IgD-negative memory B cell (primary cell): ENCODE data around the gene FAM240A. TPM values are rescaled to one million over a fixed set of nuclear protein-coding genes. Genes with fewer than 3 reads are reported as not detected.

Experiments
- H3K27ac Mint-ChIP-seq, 3 donors: one replicate each; pipeline ENCODE4 v1.8.0; 2020 to 2022; ENCODE audit warnings: mild to moderate bottlenecking in 3 of 3, mixed read lengths in 3 of 3, moderate library complexity in 1 of 3
- H3K27me3 Mint-ChIP-seq: one replicate; pipeline ENCODE4 v1.8.0; 2021; ENCODE audit warnings: mixed read lengths
- H3K36me3 Mint-ChIP-seq: one replicate; pipeline ENCODE4 v1.8.0; 2020; ENCODE audit warnings: mild to moderate bottlenecking, mixed read lengths
- H3K4me1 Mint-ChIP-seq, 3 donors: one replicate each; pipeline ENCODE4 v1.8.0; 2020 to 2022; ENCODE audit warnings: mixed read lengths in 3 of 3, mild to moderate bottlenecking in 1 of 3
- H3K4me3 Mint-ChIP-seq, 4 donors: one replicate each; pipeline ENCODE4 v1.8.0; 2020 to 2022; ENCODE audit warnings: mild to moderate bottlenecking in 4 of 4, mixed read lengths in 4 of 4, moderate library complexity in 3 of 4
- H3K9me3 Mint-ChIP-seq, 3 donors: one replicate each; pipeline ENCODE4 v1.8.0; 2020 to 2021; ENCODE audit warnings: mixed read lengths in 3 of 3, mild to moderate bottlenecking in 1 of 3
- polyA plus RNA-seq: library from polyadenylated mRNA; unstranded; fragments of 300-500 nt; fragmentation: Illumina TruSeq; gene quantifications from one replicate; pipeline ENCODE4 v1.2.3, GENCODE V29; 2021

Gene FAM240A
- polyA plus RNA-seq, 1 donor from 2014 or later: not detected

- Mint-ChIP-seq H3K4me1 (peaks cover 0 to 2% (median 0%) of the 10 kb centered on the region in 3 donors), H3K9me3 (no peaks in the 10 kb centered on the region), H3K27ac (peak overlapping the region in 1 of 3 donors; percentile 55)
Observed at GRCh38 chr3:46604127-46604526, 8.2 kb upstream of the FAM240A start.

GRCh38 chr3:46607603-46608028 lies 4.7 kb upstream of the FAM240A start:
- Mint-ChIP-seq H3K4me3 (no peak overlapping the region), H3K36me3 (no peaks in the 10 kb centered on the region), H3K27ac (no peak overlapping the region), H3K27me3 (peaks cover 8% of the 10 kb centered on the region), H3K9me3 (no peaks in the 10 kb centered on the region), H3K4me1 (no peaks in the 10 kb centered on the region)

More at GRCh38 chr3:46604127-46604526, 8.2 kb upstream of the FAM240A start:
- Mint-ChIP-seq H3K4me3 (no peak overlapping the region), H3K36me3 (no peaks in the 10 kb centered on the region), H3K27me3 (no peaks in the 10 kb centered on the region)

GRCh38 chr3:46609212-46609721 lies 3.1 kb upstream of the FAM240A start:
- H3K27ac Mint-ChIP-seq: no peak overlapping the region
- no peaks in the 10 kb centered on the region for H3K4me1 Mint-ChIP-seq
- H3K4me3 Mint-ChIP-seq: no peak overlapping the region
- no peaks in the 10 kb centered on the region for H3K9me3 Mint-ChIP-seq
- H3K27me3 Mint-ChIP-seq: peaks cover 10% of the 10 kb centered on the region
- H3K36me3 Mint-ChIP-seq: no peaks in the 10 kb centered on the region

- H3K27ac Mint-ChIP-seq: no peak overlapping the region
- no peaks in the 10 kb centered on the region for H3K36me3 Mint-ChIP-seq
- H3K9me3 Mint-ChIP-seq: no peaks in the 10 kb centered on the region
- H3K4me3 Mint-ChIP-seq: no peak overlapping the region
- no peaks in the 10 kb centered on the region for H3K4me1 Mint-ChIP-seq
- H3K27me3 Mint-ChIP-seq: peaks cover 11% of the 10 kb centered on the region
Observed at GRCh38 chr3:46609944-46610722, 2.2 kb upstream of the FAM240A start.

GRCh38 chr3:46613313-46614005 lies 1.1 kb downstream of the FAM240A start:
- Mint-ChIP-seq H3K4me3 (no peak overlapping the region), H3K36me3 (no peaks in the 10 kb centered on the region), H3K4me1 (no peaks in the 10 kb centered on the region), H3K9me3 (no peaks in the 10 kb centered on the region), H3K27ac (no peak overlapping the region), H3K27me3 (peaks cover 18% of the 10 kb centered on the region)

GRCh38 chr3:46614431-46614830 lies 2.1 kb downstream of the FAM240A start:
- Mint-ChIP-seq H3K36me3 (no peaks in the 10 kb centered on the region), H3K27me3 (peaks cover 20% of the 10 kb centered on the region), H3K9me3 (no peaks in the 10 kb centered on the region), H3K4me1 (no peaks in the 10 kb centered on the region), H3K4me3 (no peak overlapping the region), H3K27ac (no peak overlapping the region)

GRCh38 chr3:46615050-46615775 lies 2.9 kb downstream of the FAM240A start:
- no peaks in the 10 kb centered on the region for H3K4me1 Mint-ChIP-seq
- H3K27ac Mint-ChIP-seq: no peak overlapping the region
- H3K27me3 Mint-ChIP-seq: peaks cover 27% of the 10 kb centered on the region
- H3K9me3 Mint-ChIP-seq: no peaks in the 10 kb centered on the region
- no peak overlapping the region for H3K4me3 Mint-ChIP-seq
- H3K36me3 Mint-ChIP-seq: no peaks in the 10 kb centered on the region

- Mint-ChIP-seq H3K4me1 (no peaks in the 10 kb centered on the region), H3K36me3 (no peaks in the 10 kb centered on the region), H3K9me3 (no peaks in the 10 kb centered on the region), H3K27me3 (peaks cover 26% of the 10 kb centered on the region), H3K27ac (no peak overlapping the region), H3K4me3 (no peak overlapping the region)
Observed at GRCh38 chr3:46615976-46616375, 3.7 kb downstream of the FAM240A start.

GRCh38 chr3:46617941-46618340 lies 5.6 kb downstream of the FAM240A start:
- H3K27me3 Mint-ChIP-seq: peaks cover 22% of the 10 kb centered on the region

GRCh38 chr3:46619845-46620778 lies 7.8 kb downstream of the FAM240A start:
- Mint-ChIP-seq H3K27ac (no peak overlapping the region), H3K4me3 (no peak overlapping the region), H3K9me3 (no peaks in the 10 kb centered on the region), H3K36me3 (no peaks in the 10 kb centered on the region), H3K4me1 (no peaks in the 10 kb centered on the region), H3K27me3 (peaks cover 24% of the 10 kb centered on the region)

More at GRCh38 chr3:46617941-46618340, 5.6 kb downstream of the FAM240A start:
- H3K4me1 Mint-ChIP-seq: no peaks in the 10 kb centered on the region
- H3K4me3 Mint-ChIP-seq: no peak overlapping the region
- H3K36me3 Mint-ChIP-seq: no peaks in the 10 kb centered on the region
- H3K27ac Mint-ChIP-seq: no peak overlapping the region
- no peaks in the 10 kb centered on the region for H3K9me3 Mint-ChIP-seq

- peaks cover 0 to 4% (median 2%) of the 10 kb centered on the region in 3 donors for H3K4me1 Mint-ChIP-seq
- no peak overlapping the region for H3K27ac Mint-ChIP-seq
- H3K36me3 Mint-ChIP-seq: no peaks in the 10 kb centered on the region
- no peaks in the 10 kb centered on the region for H3K9me3 Mint-ChIP-seq
- H3K4me3 Mint-ChIP-seq: no peak overlapping the region
- H3K27me3 Mint-ChIP-seq: peaks cover 14% of the 10 kb centered on the region
Observed at GRCh38 chr3:46624533-46624932, 12.2 kb downstream of the FAM240A start.

GRCh38 chr3:46624975-46625490 lies 12.7 kb downstream of the FAM240A start:
- H3K9me3 Mint-ChIP-seq: no peaks in the 10 kb centered on the region
- peaks cover 0 to 5% (median 5%) of the 10 kb centered on the region in 3 donors for H3K4me1 Mint-ChIP-seq
- peaks cover 10% of the 10 kb centered on the region for H3K27me3 Mint-ChIP-seq
- no peak overlapping the region for H3K4me3 Mint-ChIP-seq
- H3K36me3 Mint-ChIP-seq: no peaks in the 10 kb centered on the region
- no peak overlapping the region for H3K27ac Mint-ChIP-seq

GRCh38 chr3:46626039-46626438 lies 13.7 kb downstream of the FAM240A start:
- Mint-ChIP-seq H3K36me3 (no peaks in the 10 kb centered on the region), H3K4me1 (peaks cover 0 to 9% (median 7%) of the 10 kb centered on the region in 3 donors), H3K27ac (no peak overlapping the region), H3K9me3 (no peaks in the 10 kb centered on the region), H3K4me3 (no peak overlapping the region), H3K27me3 (peaks cover 5% of the 10 kb centered on the region)

GRCh38 chr3:46627078-46627477 lies 14.8 kb downstream of the FAM240A start:
- Mint-ChIP-seq H3K27ac (no peak overlapping the region), H3K4me1 (peaks cover 0 to 9% (median 7%) of the 10 kb centered on the region in 3 donors), H3K9me3 (no peaks in the 10 kb centered on the region), H3K27me3 (peaks cover 7% of the 10 kb centered on the region), H3K4me3 (peak overlapping the region in 1 of 4 donors; percentile 54), H3K36me3 (no peaks in the 10 kb centered on the region)
